Stimulated activated CD4-positive, alpha-beta T cell treated with anti-CD3 and anti-CD28 coated beads, Interleukin-12 subunit alpha, Interleukin-12 subunit beta, amount 100 ng/mL, for 4 hours (primary cell): Measurements from ENCODE around the gene SLC30A4.
A peak's percentile ranks its signal among the peaks of the same experiment; 100 is the strongest.
"Not testable (repeated sequence)": the region's sequence is repeated elsewhere in the genome, so short reads cannot be mapped to it uniquely, and the experiment has no call there.

Experiments
- DNase-seq: peaks from one replicate; pipeline ENCODE4 v3.0.0-alpha.2; 2020

Gene SLC30A4

GRCh38 chr15:45522328-45523165, at the start of gene SLC30A4:
TSS of gene SLC30A4 (minus strand) at chr15:45522755. CDS start at chr15:45522354, 401 bp downstream.
- peak; percentile 55 for DNase-seq

GRCh38 chr15:45555934-45556608, 33.5 kb upstream of the SLC30A4 start:
- no peak for DNase-seq

GRCh38 chr15:45551676-45552075, 29.1 kb upstream of the SLC30A4 start:
- DNase-seq, result no peak

GRCh38 chr15:45550436-45550835, 27.9 kb upstream of the SLC30A4 start:
- no peak for DNase-seq

- no peak for DNase-seq
These were observed 27.1 kb upstream of the SLC30A4 start for GRCh38 chr15:45549541-45550220.

- DNase-seq, result no peak
These were observed 26.4 kb upstream of the SLC30A4 start for GRCh38 chr15:45548753-45549520.

GRCh38 chr15:45546789-45547188, 24.2 kb upstream of the SLC30A4 start:
- DNase-seq, result no peak

- DNase-seq, result no peak
These were observed 21.9 kb upstream of the SLC30A4 start for GRCh38 chr15:45544266-45545023.

- no peak for DNase-seq
These were observed 20.5 kb upstream of the SLC30A4 start for GRCh38 chr15:45543051-45543450.

- no peak for DNase-seq
These were observed 18.0 kb upstream of the SLC30A4 start for GRCh38 chr15:45540531-45540930.

GRCh38 chr15:45539680-45540079, 17.1 kb upstream of the SLC30A4 start:
- no peak for DNase-seq

- DNase-seq, result no peak
These were observed 14.4 kb upstream of the SLC30A4 start for GRCh38 chr15:45536934-45537333.

GRCh38 chr15:45535486-45536042, 13.0 kb upstream of the SLC30A4 start:
- DNase-seq, result no peak

GRCh38 chr15:45534821-45535220, 12.3 kb upstream of the SLC30A4 start:
- DNase-seq, result no peak

- not testable (repeated sequence) for DNase-seq
These were observed 10.3 kb upstream of the SLC30A4 start for GRCh38 chr15:45532892-45533291.

GRCh38 chr15:45529613-45530012, 7.1 kb upstream of the SLC30A4 start:
- no peak for DNase-seq

- DNase-seq, result no peak
These were observed 4.5 kb upstream of the SLC30A4 start for GRCh38 chr15:45527086-45527485.

GRCh38 chr15:45523166-45523460, 558 bp upstream of the SLC30A4 start:
- no peak for DNase-seq

- no peak for DNase-seq
These were observed 793 bp downstream of the SLC30A4 start for GRCh38 chr15:45521596-45522327.

- DNase-seq, result no peak
These were observed 11.7 kb downstream of the SLC30A4 start for GRCh38 chr15:45510758-45511280.

GRCh38 chr15:45507143-45507542, 15.4 kb downstream of the SLC30A4 start:
- not testable (repeated sequence) for DNase-seq
